Measurements from ENCODE around the gene ABHD10.

ABHD10 gene

GRCh38 chr3:111952086-111952485 is 26.7 kb upstream of the ABHD10 start:
- H3K4me3 ChIP-seq (replicated peaks; ENCODE audit: low read depth, low read length) = no peak overlapping the region
- TF ChIP-seq CTCF (IDR thresholded peaks at IDR 0.05; ENCODE audit: low read depth, low read length, missing control alignments) = no peak
- no peak for DNase-seq (ENCODE audit: extremely low read depth, low read depth)

GRCh38 chr3:111952866-111953450 is 25.9 kb upstream of the ABHD10 start:
- H3K4me3 ChIP-seq (replicated peaks; ENCODE audit: low read depth, low read length) = no peak overlapping the region
- no peak for TF ChIP-seq CTCF (IDR thresholded peaks at IDR 0.05; ENCODE audit: low read depth, low read length, missing control alignments)
- DNase-seq (ENCODE audit: extremely low read depth, low read depth) = no peak

GRCh38 chr3:111954228-111954990 is 24.4 kb upstream of the ABHD10 start:
- TF ChIP-seq CTCF (IDR thresholded peaks at IDR 0.05; ENCODE audit: low read depth, low read length, missing control alignments) = no peak
- H3K4me3 ChIP-seq (replicated peaks; ENCODE audit: low read depth, low read length) = no peak overlapping the region
- peak; percentile 60 for DNase-seq (ENCODE audit: extremely low read depth, low read depth)

- no peak overlapping the region for H3K4me3 ChIP-seq (replicated peaks; ENCODE audit: low read depth, low read length)
- no peak for DNase-seq (ENCODE audit: extremely low read depth, low read depth)
- TF ChIP-seq CTCF (IDR thresholded peaks at IDR 0.05; ENCODE audit: low read depth, low read length, missing control alignments) = no peak
Observed at GRCh38 chr3:111955876-111956275, 22.9 kb upstream of the ABHD10 start.

- no peak overlapping the region for H3K4me3 ChIP-seq (replicated peaks; ENCODE audit: low read depth, low read length)
- DNase-seq (ENCODE audit: extremely low read depth, low read depth) = no peak
- TF ChIP-seq CTCF (IDR thresholded peaks at IDR 0.05; ENCODE audit: low read depth, low read length, missing control alignments) = no peak
Observed at GRCh38 chr3:111956449-111956848, 22.4 kb upstream of the ABHD10 start.

- no peak overlapping the region for H3K4me3 ChIP-seq (replicated peaks; ENCODE audit: low read depth, low read length)
- TF ChIP-seq CTCF (IDR thresholded peaks at IDR 0.05; ENCODE audit: low read depth, low read length, missing control alignments) = no peak
- DNase-seq (ENCODE audit: extremely low read depth, low read depth) = no peak
Observed at GRCh38 chr3:111956995-111957734, 21.7 kb upstream of the ABHD10 start.
